H4 (cell line): ENCODE measurements around the gene TSPO2. TPM values are rescaled to one million over a fixed set of nuclear protein-coding genes. Genes with fewer than 3 reads are reported as not detected.

Source experiments
- DNase-seq: peaks from one replicate; pipeline ENCODE4 v3.0.0-alpha.2; 2015; ENCODE audit warnings: low spot score
- total RNA-seq: library from RNA; depleted of rRNA; stranded (reverse); fragments of >200 nt; shearing (Covaris generic); gene quantifications from 2 replicates; pipeline ENCODE4 v1.2.3, GENCODE V29; 2014

TSPO2 gene
- total RNA-seq, 1 experiment from 2014 or later: not detected

DNA sequence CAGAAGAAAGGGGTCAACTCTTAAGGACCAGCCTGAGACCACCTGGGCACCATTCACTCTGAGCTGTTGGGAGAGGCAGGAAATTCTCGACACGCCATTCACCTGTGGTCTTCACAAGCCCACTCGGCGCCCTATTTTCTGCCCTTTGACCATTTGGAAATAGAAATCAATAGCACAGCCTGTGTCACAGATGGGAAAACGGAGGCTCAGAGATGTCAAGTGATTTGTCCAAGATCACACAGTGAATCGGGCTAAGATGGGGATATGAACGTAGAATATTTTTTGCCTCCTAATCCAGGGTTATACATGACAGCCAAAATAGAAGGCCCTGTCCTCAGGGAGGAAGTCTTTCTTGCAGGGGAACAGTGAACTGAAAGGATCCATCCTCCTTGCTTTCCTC is 7.7 kb downstream of the TSPO2 start:
- no peak for DNase-seq

- DNase-seq: no peak
Measured at GRCh38 chr6:41050536-41050935, 8.3 kb downstream of the TSPO2 start.

- no peak for DNase-seq
Measured at GRCh38 chr6:41051873-41052272, 9.6 kb downstream of the TSPO2 start.

DNA sequence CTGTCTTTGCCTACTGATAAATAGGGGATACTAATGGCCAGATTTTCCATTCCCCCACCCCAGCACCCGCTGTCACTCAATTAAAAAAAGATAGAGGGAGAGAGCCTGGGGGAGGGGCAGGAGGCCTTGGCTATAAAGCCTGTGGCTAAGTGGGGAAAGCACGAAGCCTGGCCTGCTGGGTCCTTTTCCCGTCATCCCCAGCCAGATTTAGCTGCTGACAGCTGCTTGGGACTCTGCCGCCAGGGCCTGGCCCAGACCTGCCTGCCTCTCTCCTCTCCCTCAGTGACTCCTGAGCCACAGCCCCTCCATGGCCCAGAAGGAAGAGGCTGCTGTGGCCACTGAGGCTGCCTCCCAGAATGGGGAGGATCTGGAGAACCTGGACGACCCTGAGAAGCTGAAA is 10.8 kb downstream of the TSPO2 start, which contains the start of gene APOBEC2:
APOBEC2 (plus strand) TSS at position 162 of the 400 bp plus-strand sequence; CDS start at position 308, 146 bp downstream.
- no peak for DNase-seq

DNA sequence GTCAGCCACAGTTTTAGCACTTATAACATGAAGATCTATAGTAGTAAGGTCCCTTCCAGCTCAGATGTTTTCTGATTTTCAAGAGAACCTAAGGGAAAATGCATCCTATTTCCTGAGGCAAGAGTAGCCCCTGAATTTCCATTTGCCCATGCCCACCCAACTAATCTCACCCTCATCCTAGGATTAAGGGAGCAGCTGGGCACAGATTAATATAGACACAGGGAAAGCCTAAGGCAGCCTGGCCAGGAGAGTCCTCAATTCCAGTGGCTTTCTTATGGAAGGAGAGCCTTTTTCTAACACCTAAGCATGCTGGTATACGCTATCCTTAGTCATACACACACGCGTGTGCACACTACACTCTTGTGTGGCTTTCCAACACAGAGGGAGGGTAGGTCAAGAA is 12.2 kb downstream of the TSPO2 start:
- no peak for DNase-seq

GRCh38 chr6:41055149-41055548 is 12.9 kb downstream of the TSPO2 start:
- no peak for DNase-seq

DNA sequence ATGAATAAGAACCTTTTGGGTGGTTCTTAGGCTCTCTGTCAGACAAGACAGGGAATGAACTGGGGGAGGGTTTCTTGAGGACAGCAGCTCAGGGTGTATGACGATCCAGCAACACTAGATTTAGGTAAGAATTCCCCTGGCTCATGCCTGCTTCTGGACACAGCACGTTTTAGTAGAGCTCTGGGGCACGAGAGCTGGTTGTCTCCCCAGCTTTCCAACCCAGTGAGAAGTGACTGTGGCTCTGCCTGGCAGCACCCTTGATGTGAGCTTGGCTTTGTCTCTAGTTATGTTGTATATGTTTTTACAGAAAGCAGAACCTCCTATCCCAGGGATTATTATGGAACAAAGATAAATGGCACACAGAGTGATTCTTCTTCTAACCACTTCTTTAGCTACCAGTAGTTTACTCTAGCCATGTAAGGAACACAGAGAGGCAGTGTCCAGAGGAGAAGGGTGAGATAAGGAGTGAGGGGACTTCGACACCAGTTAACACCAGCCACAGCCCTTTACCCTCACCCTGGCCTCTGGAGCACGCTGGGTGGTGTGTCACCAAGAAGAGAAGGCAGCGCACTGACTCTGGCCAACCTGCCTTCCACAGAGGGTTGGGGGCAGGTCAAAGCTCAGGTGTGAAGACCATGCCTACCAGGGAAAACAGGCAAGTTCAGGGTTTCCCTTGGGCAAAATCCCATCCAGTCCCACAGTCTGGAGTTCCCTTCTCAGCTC is 14.7 kb downstream of the TSPO2 start:
- no peak for DNase-seq

DNA sequence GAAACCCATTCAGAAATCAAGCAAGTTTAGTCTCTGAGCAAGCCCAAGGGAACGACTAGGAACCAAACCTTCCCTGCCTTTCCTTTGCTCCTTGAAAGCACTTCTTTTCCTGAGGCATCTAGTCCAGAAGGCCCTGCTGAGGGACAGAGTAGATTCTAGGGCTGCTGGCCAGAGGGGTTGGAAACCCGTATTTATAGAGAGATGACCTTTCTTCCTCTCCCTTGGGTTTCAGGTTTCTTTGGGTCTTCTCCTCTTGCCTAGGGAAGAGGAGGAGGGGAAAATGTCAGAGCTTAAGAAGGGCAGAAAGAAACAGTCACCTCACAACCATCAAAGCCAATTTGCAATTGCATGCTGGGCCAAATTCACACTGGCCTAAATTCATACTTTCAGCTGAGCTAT is 16.5 kb downstream of the TSPO2 start:
- DNase-seq: no peak

DNA sequence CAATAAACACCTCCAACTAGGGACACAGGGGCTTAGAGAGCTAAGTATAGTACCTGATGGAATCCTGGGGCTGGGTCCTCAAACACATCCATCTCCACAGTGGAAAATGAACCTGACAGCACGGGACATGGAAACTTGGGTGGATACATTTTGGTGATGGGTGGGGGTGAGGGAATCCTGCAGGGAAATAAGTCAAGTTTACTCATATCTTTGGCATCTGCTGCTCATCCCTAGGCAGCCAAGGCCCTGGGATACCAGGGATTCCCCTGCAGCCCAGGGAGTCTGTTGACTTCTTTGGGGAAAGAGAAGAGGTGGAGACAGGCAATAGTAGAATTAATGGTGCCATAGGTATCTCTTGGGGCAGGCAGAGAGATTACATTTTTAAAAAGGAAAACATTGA is 17.3 kb downstream of the TSPO2 start:
- no peak for DNase-seq

- no peak for DNase-seq
Measured at GRCh38 chr6:41061196-41061726, 19.0 kb downstream of the TSPO2 start.

GRCh38 chr6:41062056-41062455 is 19.8 kb downstream of the TSPO2 start:
- no peak for DNase-seq

- no peak for DNase-seq
Measured at GRCh38 chr6:41063884-41064285, 21.6 kb downstream of the TSPO2 start.

DNA sequence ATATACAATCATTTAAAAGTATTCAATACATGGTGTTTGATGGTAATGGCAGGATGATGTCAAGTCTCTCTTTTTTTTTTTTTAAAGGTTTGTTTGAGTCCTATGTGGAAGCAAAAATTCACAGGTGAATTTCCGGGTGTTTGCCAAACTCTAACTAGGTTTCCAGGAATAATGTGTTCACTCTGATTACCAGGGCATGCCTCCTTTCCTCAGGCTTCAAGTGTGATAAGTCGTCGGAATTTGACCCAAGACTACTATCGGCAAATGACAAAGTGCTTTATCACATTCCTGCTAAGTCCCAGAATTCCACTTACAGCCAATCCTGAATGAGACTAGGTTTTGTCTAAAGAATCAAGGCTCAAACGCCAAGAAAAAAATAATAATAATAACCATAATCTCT is 22.6 kb downstream of the TSPO2 start:
- no peak for DNase-seq

- DNase-seq: no peak
Measured at GRCh38 chr6:41065550-41066026, 23.3 kb downstream of the TSPO2 start.

DNA sequence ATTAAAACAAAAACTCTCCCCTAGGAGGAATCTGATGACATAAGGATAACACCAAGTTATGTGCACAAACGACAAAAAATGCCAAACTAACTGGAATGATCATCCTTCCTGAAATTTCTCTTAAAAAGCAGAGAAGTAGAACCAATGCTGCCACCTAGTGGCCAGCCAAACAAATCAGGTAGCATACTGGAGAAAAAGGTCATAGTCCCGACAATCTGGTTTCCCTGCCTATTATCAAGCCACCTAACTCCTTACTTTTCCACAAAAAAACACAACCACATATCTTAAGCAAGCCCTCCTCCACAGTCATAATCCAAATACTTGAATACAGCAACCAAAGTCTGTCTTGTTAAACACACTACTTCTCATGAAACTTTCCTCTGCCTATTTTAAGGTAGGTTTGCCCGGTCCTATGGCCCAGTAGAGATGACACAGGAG is 24.6 kb downstream of the TSPO2 start:
- peak; percentile 73 for DNase-seq

GRCh38 chr6:41071501-41071922 is 29.2 kb downstream of the TSPO2 start:
- DNase-seq: no peak

GRCh38 chr6:41071923-41072835 is 29.9 kb downstream of the TSPO2 start, which contains the start of gene OARD1:
TSS of gene OARD1 (minus strand) at chr6:41072356. CDS start at chr6:41071634, 722 bp downstream.
- peak; percentile 99 for DNase-seq

DNA sequence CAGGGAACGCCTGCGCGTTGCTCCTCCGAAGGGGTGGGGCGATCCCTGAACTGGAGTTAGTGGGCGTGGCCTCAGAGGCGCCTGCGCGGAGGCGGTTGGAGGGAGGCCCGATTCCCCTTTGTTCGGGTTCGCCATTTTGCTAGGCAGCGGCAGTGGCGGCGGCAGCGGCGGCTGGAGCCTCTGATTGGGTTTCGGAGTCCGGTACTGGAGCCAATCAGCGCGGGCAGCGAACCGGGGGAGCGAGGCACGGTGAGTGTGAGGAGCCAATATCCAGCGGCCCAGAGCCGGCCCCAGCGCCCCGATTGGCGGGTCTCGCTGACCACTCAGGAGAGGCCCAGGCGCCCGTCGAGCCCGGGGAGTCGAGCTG is 30.6 kb downstream of the TSPO2 start, which contains the start of gene NFYA:
NFYA (plus strand) TSS at position 139 of the 367 bp plus-strand sequence. CDS start 6,116 bp downstream, outside the sequence.
- DNase-seq: no peak

DNA sequence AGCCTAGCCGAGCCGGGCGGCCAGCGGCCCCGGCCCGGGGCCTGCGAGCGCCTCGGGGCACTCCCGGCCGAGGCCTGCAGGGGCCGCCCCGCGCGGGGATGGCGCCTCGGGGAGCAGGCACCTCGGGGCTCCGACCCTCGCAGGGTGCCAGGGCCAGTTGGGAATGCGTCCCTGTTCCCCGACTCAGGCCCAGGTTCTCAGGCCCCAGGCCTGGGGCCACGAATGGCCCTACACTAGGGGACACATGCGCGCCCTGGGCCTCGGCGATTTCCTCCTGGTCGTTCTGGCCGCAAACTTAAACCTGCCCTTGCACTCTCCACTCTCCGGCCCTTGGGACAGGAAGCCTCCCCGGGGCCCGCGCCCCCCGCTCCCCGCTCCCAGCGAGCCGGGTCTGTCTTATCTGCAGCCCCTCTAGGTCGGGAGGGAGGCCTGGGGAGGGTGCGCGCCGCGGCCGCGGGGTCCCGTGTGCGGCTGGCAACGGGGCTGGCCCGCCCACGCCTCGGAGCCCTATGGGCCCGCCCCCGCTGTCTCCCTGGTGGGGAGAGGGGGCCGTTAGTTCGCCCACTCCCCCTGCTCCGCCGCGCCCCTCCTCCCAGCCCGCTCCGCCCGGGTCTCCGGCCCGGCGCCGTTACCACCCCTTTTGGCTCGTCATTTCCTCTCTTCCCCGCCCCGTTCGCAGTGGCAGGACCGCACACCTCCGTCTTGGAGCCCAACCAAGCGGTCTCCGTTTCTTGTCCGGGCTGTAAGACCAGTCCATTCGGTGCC is 31.1 kb downstream of the TSPO2 start:
- DNase-seq: peak; percentile 89

DNA sequence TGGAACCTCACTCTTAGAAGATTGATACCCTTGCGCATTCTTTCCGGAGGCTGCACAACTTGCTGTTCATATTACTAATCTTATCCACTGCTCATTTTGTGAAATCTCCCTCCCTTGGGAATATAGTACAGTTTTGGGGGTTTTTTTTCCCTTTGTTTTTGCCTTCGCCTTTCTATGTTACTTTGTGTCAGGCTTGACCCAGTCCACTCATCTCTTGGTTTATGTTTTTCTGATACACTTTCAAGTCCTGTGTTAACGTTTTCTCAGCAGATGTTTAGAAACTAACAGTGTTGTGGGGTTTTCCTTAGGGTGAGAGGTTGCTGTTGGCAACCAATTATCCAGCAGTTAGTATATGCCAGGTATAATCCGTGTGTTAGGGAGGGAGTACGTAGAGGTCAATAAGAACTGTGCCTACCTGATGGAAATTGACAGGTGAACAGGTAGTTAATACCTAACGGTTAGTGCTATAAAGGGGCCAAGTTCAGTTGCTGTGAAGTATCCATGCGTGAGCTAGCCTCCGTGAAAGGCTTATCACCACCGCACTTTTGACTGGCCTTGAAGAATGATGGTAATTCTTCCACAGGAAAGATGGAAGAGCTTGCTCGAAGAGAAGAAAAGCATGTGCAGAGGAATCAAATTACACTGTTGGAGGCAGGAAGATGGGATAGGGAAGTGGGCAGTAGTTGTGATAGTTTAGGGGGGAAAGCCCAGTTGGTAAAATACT is 31.9 kb downstream of the TSPO2 start:
- DNase-seq: peak; percentile 12
